ENCODE data around the gene SH3RF3.

- no peak for TF ChIP-seq CTCF (IDR thresholded peaks at IDR 0.05; ENCODE audit: low read depth, low read length)
- TF ChIP-seq MAX (IDR thresholded peaks at IDR 0.05; ENCODE audit: low read depth, low read length): no peak
- TF ChIP-seq POLR2A (IDR thresholded peaks at IDR 0.05; ENCODE audit: extremely low read depth, insufficient read length): no peak
Observed at GRCh38 chr2:109266496-109266895, 137.5 kb downstream of the SH3RF3 start.

Data from NB4 (cell line).